Cardiac fibroblast (primary cell): ENCODE measurements around the gene MRPL37.

Source experiments
- DNase-seq, 2 donors: peaks; one replicate each; pipeline versions ENCODE4 v3.0.0 to v3.0.0-alpha.2; 2010; ENCODE audit warnings: low read depth in 2 of 2
- H3K4me3 ChIP-seq, 2 donors: replicated peaks in 1 of 2; 1 replicate in 1 of 2; 2 replicates in 1 of 2; pipeline ENCODE4 v1.5.1; 2011; ENCODE audit warnings: low read depth in 2 of 2, low read length in 2 of 2, mild to moderate bottlenecking in 2 of 2, moderate library complexity in 1 of 2
- TF ChIP-seq, protein P1 (sequence below): IDR thresholded peaks from one replicate; pipeline ENCODE4 v1.5.1; 2011; ENCODE audit warnings: low read depth, mild to moderate bottlenecking, low read length, inconsistent platforms

Gene MRPL37

DNA sequence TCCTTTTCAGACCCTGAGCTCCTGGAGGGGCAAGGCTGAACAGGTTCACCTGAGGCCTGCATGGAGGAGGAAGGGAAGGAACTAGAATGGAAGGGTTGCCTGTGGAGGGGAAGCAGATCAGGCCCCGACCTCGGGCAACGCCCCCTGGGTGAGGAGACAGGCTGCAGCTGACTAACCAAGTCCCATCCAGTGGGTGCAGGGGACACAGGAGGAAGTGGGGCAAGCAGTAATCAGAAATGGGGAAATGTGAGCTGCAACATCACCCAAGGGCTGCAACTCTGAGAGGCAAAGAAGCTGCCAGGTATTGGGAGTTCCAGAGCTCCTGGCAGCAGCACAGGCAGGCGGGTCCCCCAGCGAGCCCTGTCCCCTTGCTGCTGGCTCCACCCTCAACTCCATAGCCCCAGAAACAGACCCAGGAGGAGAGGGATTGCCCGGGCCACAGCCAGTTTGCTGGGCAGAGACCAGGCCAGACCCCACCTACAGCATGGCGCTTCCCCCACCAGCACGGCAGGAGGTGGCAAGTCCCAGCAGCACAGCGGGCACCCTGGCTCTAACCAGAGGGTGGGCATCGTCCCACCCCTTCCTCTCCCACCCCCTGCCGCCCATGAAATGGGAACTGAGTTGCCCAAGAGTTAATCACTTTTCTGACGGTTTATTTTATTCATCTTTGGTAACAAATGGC, 38.5 kb downstream of the MRPL37 start:
- TF ChIP-seq, protein P1, sequence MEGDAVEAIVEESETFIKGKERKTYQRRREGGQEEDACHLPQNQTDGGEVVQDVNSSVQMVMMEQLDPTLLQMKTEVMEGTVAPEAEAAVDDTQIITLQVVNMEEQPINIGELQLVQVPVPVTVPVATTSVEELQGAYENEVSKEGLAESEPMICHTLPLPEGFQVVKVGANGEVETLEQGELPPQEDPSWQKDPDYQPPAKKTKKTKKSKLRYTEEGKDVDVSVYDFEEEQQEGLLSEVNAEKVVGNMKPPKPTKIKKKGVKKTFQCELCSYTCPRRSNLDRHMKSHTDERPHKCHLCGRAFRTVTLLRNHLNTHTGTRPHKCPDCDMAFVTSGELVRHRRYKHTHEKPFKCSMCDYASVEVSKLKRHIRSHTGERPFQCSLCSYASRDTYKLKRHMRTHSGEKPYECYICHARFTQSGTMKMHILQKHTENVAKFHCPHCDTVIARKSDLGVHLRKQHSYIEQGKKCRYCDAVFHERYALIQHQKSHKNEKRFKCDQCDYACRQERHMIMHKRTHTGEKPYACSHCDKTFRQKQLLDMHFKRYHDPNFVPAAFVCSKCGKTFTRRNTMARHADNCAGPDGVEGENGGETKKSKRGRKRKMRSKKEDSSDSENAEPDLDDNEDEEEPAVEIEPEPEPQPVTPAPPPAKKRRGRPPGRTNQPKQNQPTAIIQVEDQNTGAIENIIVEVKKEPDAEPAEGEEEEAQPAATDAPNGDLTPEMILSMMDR = no peak
- DNase-seq = no peak
- no peak overlapping the region for H3K4me3 ChIP-seq

DNA sequence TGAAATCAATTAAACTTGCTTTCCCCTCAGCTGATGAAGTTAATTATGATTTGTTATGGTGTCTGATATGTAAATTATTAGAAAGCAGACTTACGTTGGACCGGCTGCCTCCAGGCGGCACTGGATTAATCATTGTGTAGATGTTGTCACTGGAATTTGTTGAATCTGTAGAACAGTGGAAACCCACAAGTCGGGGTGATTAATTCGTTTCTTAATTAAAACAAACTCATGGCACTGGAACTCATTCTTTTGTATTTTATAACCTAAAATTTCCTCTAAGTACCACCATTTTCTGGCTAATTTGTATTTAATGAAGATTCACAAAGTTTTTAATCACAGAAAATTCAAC, 39.0 kb downstream of the MRPL37 start:
- H3K4me3 ChIP-seq = no peak overlapping the region
- TF ChIP-seq, protein P1 = no peak
- no peak for DNase-seq

DNA sequence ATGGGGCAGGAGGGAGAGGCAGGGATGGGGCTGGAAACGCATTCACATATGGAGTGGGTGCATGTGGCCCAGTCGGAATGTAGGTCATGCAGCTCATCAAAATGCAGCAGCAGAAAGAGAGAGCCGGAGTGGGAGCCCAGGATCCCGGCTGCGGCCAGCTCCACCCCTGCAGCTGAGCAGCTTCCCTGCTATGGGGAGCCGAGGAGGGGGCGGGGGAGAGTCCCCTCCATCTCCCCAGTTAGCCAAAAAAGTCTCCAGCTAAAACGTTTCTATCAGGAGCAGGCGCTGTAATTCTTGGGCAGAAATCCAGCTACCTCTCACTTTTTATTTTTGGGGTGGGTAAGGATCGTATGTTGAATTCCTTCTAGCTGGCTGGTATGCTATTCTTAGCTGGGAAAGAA, 39.7 kb downstream of the MRPL37 start:
- DNase-seq = no peak
- TF ChIP-seq, protein P1 = no peak
- H3K4me3 ChIP-seq = no peak overlapping the region

DNA sequence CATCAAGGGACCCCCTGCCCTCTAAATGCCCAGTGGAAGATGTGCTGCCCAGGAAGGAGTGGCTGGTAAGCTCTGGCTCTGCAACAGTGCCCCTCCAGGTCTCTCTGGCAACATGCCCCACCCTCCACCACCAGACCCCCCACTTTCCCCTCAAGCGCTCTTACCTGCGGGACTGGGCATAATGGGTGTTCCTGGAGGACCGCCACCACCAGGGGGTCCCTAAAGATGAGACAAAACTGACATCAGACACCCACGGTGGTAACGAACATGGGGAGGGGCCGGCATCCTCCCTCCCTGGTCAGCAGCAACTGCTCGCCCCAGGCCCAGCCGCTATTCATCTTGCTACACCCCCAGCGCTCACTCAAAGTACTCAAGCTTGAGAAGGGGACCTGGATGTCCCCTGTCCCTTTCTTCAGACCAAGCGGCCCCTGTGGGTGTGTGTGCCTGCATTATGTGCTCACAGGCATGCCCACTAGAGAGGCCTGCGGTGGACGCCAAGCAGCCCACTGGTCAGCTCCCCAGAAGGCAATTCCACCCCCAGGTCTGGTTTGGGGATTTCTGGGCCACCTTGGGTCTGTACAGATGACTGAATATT, 40.9 kb downstream of the MRPL37 start:
- no peak overlapping the region for H3K4me3 ChIP-seq
- TF ChIP-seq, protein P1 = no peak
- DNase-seq = no peak

DNA sequence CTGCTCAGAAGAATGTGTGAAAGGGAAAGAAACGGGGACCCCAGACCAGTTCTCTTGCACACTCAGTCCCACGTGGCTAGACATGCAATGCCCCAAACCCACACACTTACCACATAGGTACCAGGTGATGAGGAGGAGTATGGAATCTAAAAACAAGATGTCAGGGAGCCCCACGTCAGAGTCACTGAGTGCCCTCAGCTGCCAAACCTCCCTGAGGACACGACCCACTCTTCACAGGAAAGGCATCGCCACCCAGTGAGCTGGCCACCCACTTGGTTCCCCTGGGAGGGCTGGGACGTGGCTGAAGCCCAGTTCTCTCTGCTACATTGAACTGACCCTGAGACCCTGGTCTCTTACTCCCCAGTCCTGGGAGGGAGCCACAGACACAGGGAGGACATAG, 41.4 kb downstream of the MRPL37 start:
- DNase-seq = no peak
- no peak overlapping the region for H3K4me3 ChIP-seq
- TF ChIP-seq, protein P1 = no peak

DNA sequence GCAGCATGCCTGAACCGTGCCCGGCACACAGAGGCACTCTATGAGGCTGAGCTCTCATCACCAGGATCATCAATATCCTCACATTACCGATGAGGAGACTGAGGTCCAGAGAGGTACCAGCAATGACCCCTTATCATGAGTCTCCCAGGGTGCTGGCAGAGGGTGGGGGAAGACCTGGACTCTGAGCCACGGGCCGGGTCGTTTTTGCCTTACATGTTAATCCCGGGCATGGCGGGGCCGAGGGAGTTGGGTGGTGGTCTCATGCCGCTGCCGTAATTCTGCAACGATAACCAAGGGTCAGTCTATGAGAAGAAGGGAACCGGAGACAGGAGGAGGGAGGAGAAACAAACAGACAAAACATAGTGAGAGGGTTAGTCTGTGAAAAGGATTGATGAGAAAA, 43.1 kb downstream of the MRPL37 start:
- DNase-seq = no peak
- no peak overlapping the region for H3K4me3 ChIP-seq
- TF ChIP-seq, protein P1 = no peak

DNA sequence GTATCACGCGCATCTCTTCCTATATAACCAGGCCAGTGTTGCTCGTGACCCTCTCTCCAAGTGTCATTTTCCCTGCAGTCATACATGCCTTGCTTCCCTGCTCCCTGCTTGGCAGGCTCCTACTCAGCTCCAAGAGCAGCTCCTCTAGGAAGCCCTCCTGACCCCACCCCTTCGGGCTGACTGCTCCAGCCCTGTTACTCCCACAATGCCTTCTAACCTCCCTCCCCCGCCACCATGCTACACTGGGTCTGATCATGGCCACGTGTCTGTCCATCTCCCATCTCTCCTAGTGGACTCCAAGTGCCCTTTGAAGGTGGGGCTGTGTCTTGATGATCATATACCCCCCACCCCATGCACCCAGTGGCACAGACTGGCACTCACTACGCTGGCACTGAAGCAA, 44.7 kb downstream of the MRPL37 start:
- H3K4me3 ChIP-seq = no peak overlapping the region
- TF ChIP-seq, protein P1 = no peak
- no peak for DNase-seq
